Liver (tissue), 9 donors: ENCODE data around the gene SIL1. TPM values are rescaled to one million over a fixed set of nuclear protein-coding genes. Genes with fewer than 3 reads are reported as not detected.

Experiments
- DNase-seq: peaks from one replicate; pipeline ENCODE4 v3.0.0-alpha.2; 2017; ENCODE audit warnings: low spot score
- H3K27ac ChIP-seq, 2 donors: one replicate each; pipeline ENCODE4 v1.7.0; 2013; ENCODE audit warnings: inconsistent platforms in 2 of 2, low read length in 2 of 2, control low read depth in 1 of 2, low read depth in 1 of 2, mild to moderate bottlenecking in 1 of 2
- H3K27me3 ChIP-seq, 4 donors: one replicate each; pipeline versions ENCODE4 v1.6.1 to v1.7.0; 2013; ENCODE audit warnings: low read length in 3 of 4, inconsistent platforms in 1 of 4, mild to moderate bottlenecking in 1 of 4, moderate library complexity in 1 of 4; ENCODE audit not compliant: control insufficient read depth in 4 of 4, insufficient read depth in 4 of 4
- H3K36me3 ChIP-seq, 4 donors: one replicate each; pipeline versions ENCODE4 v1.6.1 to v1.7.0; 2013; ENCODE audit warnings: low read length in 3 of 4, mild to moderate bottlenecking in 3 of 4, low read depth in 1 of 4, moderate library complexity in 1 of 4; ENCODE audit not compliant: control insufficient read depth in 4 of 4, insufficient read depth in 3 of 4
- H3K4me1 ChIP-seq, 4 donors: one replicate each; pipeline versions ENCODE4 v1.6.1 to v1.7.0; 2013; ENCODE audit warnings: low read length in 3 of 4, mild to moderate bottlenecking in 3 of 4, moderate library complexity in 1 of 4; ENCODE audit not compliant: control insufficient read depth in 4 of 4, insufficient read depth in 4 of 4
- H3K4me3 ChIP-seq, 3 donors: one replicate each; pipeline versions ENCODE4 v1.6.1 to v1.7.0; 2013; ENCODE audit warnings: low read length in 3 of 3, control low read depth in 1 of 3, low read depth in 1 of 3, mild to moderate bottlenecking in 1 of 3
- H3K9ac ChIP-seq, 2 donors: one replicate each; pipeline ENCODE4 v1.7.0; 2013; ENCODE audit warnings: low read length in 2 of 2, mild to moderate bottlenecking in 2 of 2, moderate library complexity in 2 of 2, control low read depth in 1 of 2, low read depth in 1 of 2
- H3K9me3 ChIP-seq, 4 donors: one replicate each; pipeline versions ENCODE4 v1.6.1 to v1.7.0; 2013; ENCODE audit warnings: low read length in 3 of 4; ENCODE audit not compliant: control insufficient read depth in 4 of 4
- EGR1 ChIP-seq, 2 donors: IDR thresholded peaks; 2 replicates each; pipeline ENCODE4 v1.6.1; 2016 to 2018; ENCODE audit warnings: antibody characterized with exemption in 2 of 2, low read depth in 2 of 2
- FOXA1 ChIP-seq: IDR thresholded peaks from 2 replicates; pipeline ENCODE4 v1.6.1; 2016; ENCODE audit warnings: antibody characterized with exemption
- GABPA ChIP-seq, 2 donors: IDR thresholded peaks in 1 of 2; conservative IDR thresholded peaks in 1 of 2; 2 replicates each; pipeline ENCODE4 v1.6.1; 2016; ENCODE audit warnings: antibody characterized with exemption in 2 of 2, mild to moderate bottlenecking in 1 of 2, moderate library complexity in 1 of 2
- HNF4G ChIP-seq: IDR thresholded peaks from 2 replicates; pipeline ENCODE4 v1.6.1; 2016; ENCODE audit warnings: antibody characterized with exemption
- JUND ChIP-seq, 2 donors: IDR thresholded peaks; 2 replicates each; pipeline ENCODE4 v1.6.1; 2016; ENCODE audit warnings: antibody characterized with exemption in 2 of 2
- NR2F2 ChIP-seq: IDR thresholded peaks from 2 replicates; pipeline ENCODE4 v1.6.1; 2016; ENCODE audit warnings: antibody characterized with exemption
- RAD21 ChIP-seq, 2 donors: IDR thresholded peaks; 2 replicates each; pipeline ENCODE4 v1.6.1; 2016; ENCODE audit warnings: antibody characterized with exemption in 2 of 2, mild to moderate bottlenecking in 2 of 2
- RXRA ChIP-seq, 2 donors: IDR thresholded peaks; 2 replicates each; pipeline ENCODE4 v1.6.1; 2017 to 2018; ENCODE audit warnings: antibody characterized with exemption in 2 of 2, mild to moderate bottlenecking in 1 of 2
- SP1 ChIP-seq: IDR thresholded peaks from 2 replicates; pipeline ENCODE4 v1.6.1; 2018; ENCODE audit warnings: antibody characterized with exemption, mild to moderate bottlenecking
- TAF1 ChIP-seq: conservative IDR thresholded peaks from 2 replicates; pipeline ENCODE4 v1.6.1; 2016; ENCODE audit warnings: antibody characterized with exemption, mild to moderate bottlenecking
- YY1 ChIP-seq: IDR thresholded peaks from 2 replicates; pipeline ENCODE4 v1.6.1; 2016; ENCODE audit warnings: antibody characterized with exemption, mild to moderate bottlenecking
- WGBS: extraction: QIAGEN DNeasy Blood & Tissue Kit; methylation state at CpG from one replicate; pipeline ENCODE4 v1.1.7; 2013; 5-methylcytosine and 5-hydroxymethylcytosine counted together
- polyA plus RNA-seq, 2 donors: library from polyadenylated mRNA; stranded (reverse) in 1 of 2; unstranded in 1 of 2; fragments of 200-250 nt in 1 of 2; fragments of >200 nt in 1 of 2; fragmentation: Nextera tagmentation in 1 of 2; extraction: Ambion mirVana in 1 of 2; gene quantifications; one replicate each; pipeline versions ENCODE4 v1.2.1 to v1.2.3, GENCODE V29; 2013 to 2015
- total RNA-seq, 2 donors: library from RNA; depleted of rRNA; stranded (reverse); fragments of >200 nt; gene quantifications; one replicate each; pipeline ENCODE4 v1.2.3, GENCODE V29; 2014
- TF ChIP-seq, protein P1 (sequence below): IDR thresholded peaks from 2 replicates; pipeline ENCODE4 v1.6.1; 2016; ENCODE audit warnings: antibody characterized with exemption
- TF ChIP-seq, protein P2 (sequence below): IDR thresholded peaks from 2 replicates; pipeline ENCODE4 v1.6.1; 2016; ENCODE audit warnings: antibody characterized with exemption, mild to moderate bottlenecking
- TF ChIP-seq, protein P3 (sequence below): IDR thresholded peaks from 2 replicates; pipeline ENCODE4 v1.6.1; 2016; ENCODE audit warnings: antibody characterized with exemption
- TF ChIP-seq, protein P4 (sequence below): fragments of 150-350 bp; IDR thresholded peaks from 2 replicates; pipeline ENCODE4 v1.5.1; 2017; ENCODE audit warnings: improper control_type of control experiment, low read depth, low read length; ENCODE audit not compliant: missing input control
- TF ChIP-seq, protein P5 (sequence below): IDR thresholded peaks from 2 replicates; pipeline ENCODE4 v1.6.1; 2016; ENCODE audit warnings: antibody characterized with exemption
- donor health status: healthy.
- donor health status: healthy.
- donor health status: healthy.
- donor health status: healthy.
- donor health status: healthy.

The SIL1 gene
- total and polyA plus RNA-seq, 4 donors, result 38.1 to 95.1 (median 76.2) TPM

DNA sequence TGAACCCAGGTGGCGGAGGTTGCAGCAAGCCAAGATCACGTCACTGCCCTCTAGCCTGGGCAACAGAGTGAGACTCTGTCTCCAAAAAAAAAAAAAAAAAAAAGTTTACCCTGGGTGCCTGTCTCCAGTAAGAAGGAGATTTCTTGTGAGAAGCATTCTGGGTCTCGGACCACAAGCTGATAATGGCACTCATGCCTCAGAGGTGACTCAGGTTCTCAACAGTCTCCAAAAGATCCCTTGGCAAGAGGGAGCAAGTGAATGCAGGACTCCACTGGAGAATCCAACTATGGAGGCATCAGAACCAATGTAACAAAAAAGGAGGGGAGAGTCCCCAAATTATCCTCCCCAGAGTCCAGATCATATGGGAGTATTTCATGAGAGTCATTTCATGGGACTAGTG lies 217.0 kb downstream of the SIL1 start:
- Histone ChIP-seq H3K36me3 (peaks cover 0 to 3% (median 0%) of the 10 kb centered on the region in 4 donors), H3K4me3 (no peak overlapping the region), H3K27me3 (no peaks in the 10 kb centered on the region), H3K9me3 (no peaks in the 10 kb centered on the region), H3K9ac (no peak overlapping the region), H3K27ac (no peak overlapping the region), H3K4me1 (no peaks in the 10 kb centered on the region)
- DNase-seq, result no peak
- TF ChIP-seq SP1 (no peak), HNF4G (no peak), TAF1 (no peak), JUND (IDR thresholded peaks at IDR 0.05) (no peak), FOXA1 (no peak), RXRA (IDR thresholded peaks at IDR 0.05) (no peak), GABPA (IDR thresholded peaks at IDR 0.05 in 1 of 2, conservative IDR thresholded peaks at IDR 0.05 in 1 of 2) (no peak), RAD21 (IDR thresholded peaks at IDR 0.05) (no peak)
- TF ChIP-seq, protein P1, sequence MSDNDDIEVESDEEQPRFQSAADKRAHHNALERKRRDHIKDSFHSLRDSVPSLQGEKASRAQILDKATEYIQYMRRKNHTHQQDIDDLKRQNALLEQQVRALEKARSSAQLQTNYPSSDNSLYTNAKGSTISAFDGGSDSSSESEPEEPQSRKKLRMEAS, result no peak
- TF ChIP-seq, protein P2, sequence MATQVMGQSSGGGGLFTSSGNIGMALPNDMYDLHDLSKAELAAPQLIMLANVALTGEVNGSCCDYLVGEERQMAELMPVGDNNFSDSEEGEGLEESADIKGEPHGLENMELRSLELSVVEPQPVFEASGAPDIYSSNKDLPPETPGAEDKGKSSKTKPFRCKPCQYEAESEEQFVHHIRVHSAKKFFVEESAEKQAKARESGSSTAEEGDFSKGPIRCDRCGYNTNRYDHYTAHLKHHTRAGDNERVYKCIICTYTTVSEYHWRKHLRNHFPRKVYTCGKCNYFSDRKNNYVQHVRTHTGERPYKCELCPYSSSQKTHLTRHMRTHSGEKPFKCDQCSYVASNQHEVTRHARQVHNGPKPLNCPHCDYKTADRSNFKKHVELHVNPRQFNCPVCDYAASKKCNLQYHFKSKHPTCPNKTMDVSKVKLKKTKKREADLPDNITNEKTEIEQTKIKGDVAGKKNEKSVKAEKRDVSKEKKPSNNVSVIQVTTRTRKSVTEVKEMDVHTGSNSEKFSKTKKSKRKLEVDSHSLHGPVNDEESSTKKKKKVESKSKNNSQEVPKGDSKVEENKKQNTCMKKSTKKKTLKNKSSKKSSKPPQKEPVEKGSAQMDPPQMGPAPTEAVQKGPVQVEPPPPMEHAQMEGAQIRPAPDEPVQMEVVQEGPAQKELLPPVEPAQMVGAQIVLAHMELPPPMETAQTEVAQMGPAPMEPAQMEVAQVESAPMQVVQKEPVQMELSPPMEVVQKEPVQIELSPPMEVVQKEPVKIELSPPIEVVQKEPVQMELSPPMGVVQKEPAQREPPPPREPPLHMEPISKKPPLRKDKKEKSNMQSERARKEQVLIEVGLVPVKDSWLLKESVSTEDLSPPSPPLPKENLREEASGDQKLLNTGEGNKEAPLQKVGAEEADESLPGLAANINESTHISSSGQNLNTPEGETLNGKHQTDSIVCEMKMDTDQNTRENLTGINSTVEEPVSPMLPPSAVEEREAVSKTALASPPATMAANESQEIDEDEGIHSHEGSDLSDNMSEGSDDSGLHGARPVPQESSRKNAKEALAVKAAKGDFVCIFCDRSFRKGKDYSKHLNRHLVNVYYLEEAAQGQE, result no peak
- TF ChIP-seq, protein P3, sequence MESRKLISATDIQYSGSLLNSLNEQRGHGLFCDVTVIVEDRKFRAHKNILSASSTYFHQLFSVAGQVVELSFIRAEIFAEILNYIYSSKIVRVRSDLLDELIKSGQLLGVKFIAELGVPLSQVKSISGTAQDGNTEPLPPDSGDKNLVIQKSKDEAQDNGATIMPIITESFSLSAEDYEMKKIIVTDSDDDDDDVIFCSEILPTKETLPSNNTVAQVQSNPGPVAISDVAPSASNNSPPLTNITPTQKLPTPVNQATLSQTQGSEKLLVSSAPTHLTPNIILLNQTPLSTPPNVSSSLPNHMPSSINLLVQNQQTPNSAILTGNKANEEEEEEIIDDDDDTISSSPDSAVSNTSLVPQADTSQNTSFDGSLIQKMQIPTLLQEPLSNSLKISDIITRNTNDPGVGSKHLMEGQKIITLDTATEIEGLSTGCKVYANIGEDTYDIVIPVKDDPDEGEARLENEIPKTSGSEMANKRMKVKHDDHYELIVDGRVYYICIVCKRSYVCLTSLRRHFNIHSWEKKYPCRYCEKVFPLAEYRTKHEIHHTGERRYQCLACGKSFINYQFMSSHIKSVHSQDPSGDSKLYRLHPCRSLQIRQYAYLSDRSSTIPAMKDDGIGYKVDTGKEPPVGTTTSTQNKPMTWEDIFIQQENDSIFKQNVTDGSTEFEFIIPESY, result no peak
- TF ChIP-seq, protein P4, sequence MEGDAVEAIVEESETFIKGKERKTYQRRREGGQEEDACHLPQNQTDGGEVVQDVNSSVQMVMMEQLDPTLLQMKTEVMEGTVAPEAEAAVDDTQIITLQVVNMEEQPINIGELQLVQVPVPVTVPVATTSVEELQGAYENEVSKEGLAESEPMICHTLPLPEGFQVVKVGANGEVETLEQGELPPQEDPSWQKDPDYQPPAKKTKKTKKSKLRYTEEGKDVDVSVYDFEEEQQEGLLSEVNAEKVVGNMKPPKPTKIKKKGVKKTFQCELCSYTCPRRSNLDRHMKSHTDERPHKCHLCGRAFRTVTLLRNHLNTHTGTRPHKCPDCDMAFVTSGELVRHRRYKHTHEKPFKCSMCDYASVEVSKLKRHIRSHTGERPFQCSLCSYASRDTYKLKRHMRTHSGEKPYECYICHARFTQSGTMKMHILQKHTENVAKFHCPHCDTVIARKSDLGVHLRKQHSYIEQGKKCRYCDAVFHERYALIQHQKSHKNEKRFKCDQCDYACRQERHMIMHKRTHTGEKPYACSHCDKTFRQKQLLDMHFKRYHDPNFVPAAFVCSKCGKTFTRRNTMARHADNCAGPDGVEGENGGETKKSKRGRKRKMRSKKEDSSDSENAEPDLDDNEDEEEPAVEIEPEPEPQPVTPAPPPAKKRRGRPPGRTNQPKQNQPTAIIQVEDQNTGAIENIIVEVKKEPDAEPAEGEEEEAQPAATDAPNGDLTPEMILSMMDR, result no peak
- WGBS, result 93% methylated on average over 3 of the region's 3 CpGs

DNA sequence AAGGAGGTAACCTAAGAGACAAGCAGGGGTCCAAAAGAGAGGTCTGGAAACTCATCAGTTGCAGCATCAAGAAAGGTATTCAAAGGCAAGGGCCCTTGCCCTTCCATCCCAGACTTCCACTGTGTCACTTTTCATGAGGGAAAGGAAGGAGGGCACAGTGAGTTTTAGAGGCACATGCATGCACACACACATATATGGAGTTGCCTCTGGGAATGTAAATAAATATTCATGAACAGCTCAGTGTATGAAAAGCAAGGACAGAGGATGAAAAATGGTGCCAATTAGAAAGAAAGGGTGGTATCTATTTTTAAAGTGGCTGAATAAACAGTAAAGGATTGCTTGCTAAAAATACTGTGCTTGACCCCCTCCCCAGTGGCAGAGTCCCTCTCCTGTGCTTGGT lies 217.7 kb downstream of the SIL1 start:
- TF ChIP-seq, protein P3, result no peak
- TF ChIP-seq JUND (IDR thresholded peaks at IDR 0.05), result no peak
- TF ChIP-seq, protein P1, result no peak
- no peak for TF ChIP-seq RAD21 (IDR thresholded peaks at IDR 0.05)
- no peak for TF ChIP-seq FOXA1
- TF ChIP-seq EGR1 (IDR thresholded peaks at IDR 0.05; ENCODE audit: low read depth in 2 of 2), result no peak
- no peak for TF ChIP-seq TAF1
- TF ChIP-seq, protein P5, sequence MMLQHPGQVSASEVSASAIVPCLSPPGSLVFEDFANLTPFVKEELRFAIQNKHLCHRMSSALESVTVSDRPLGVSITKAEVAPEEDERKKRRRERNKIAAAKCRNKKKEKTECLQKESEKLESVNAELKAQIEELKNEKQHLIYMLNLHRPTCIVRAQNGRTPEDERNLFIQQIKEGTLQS, result no peak
- no peak for TF ChIP-seq RXRA (IDR thresholded peaks at IDR 0.05)
- TF ChIP-seq, protein P4, result no peak
- no peak for TF ChIP-seq YY1
- no peak for TF ChIP-seq NR2F2
- Histone ChIP-seq H3K27me3 (no peaks in the 10 kb centered on the region), H3K9me3 (no peaks in the 10 kb centered on the region), H3K36me3 (peaks cover 0 to 3% (median 0%) of the 10 kb centered on the region in 4 donors), H3K27ac (no peak overlapping the region), H3K4me3 (no peak overlapping the region), H3K4me1 (no peaks in the 10 kb centered on the region), H3K9ac (no peak overlapping the region)
- no peak for DNase-seq
